HCT116 (cell line): ENCODE data around the gene C2CD2L.

Experiments used
- CBX3 ChIP-seq: IDR thresholded peaks from 2 replicates; pipeline ENCODE4 v1.6.1; 2012; ENCODE audit warnings: low read depth
- EZH2 ChIP-seq: fragments of 200-600 bp; sonication (generic); IDR thresholded peaks from 2 replicates; pipeline ENCODE4 v1.6.1; 2017; ENCODE audit warnings: antibody characterized with exemption, mixed run types
- EZH2phosphoT487 ChIP-seq: fragments of 200-600 bp; IDR thresholded peaks from 2 replicates; pipeline ENCODE4 v1.6.1; 2018; ENCODE audit warnings: antibody characterized with exemption, borderline replicate concordance
- JUND ChIP-seq: IDR thresholded peaks from 2 replicates; pipeline ENCODE4 v1.6.1; 2012
- MAX ChIP-seq: IDR thresholded peaks from 2 replicates; pipeline ENCODE4 v1.6.1; 2012
- POLR2A ChIP-seq: IDR thresholded peaks from 2 replicates; pipeline ENCODE4 v1.7.0; 2011; ENCODE audit warnings: borderline replicate concordance; ENCODE audit not compliant: insufficient read depth, insufficient read length; ENCODE audit errors: extremely low read depth
- REST ChIP-seq: IDR thresholded peaks from 2 replicates; pipeline ENCODE4 v1.6.1; 2012; ENCODE audit warnings: low read depth
- SIN3A ChIP-seq: IDR thresholded peaks from 2 replicates; pipeline ENCODE4 v1.6.1; 2012; ENCODE audit warnings: low read depth
- SRF ChIP-seq: IDR thresholded peaks from 2 replicates; pipeline ENCODE4 v1.6.1; 2012; ENCODE audit warnings: low read depth
- TCF7L2 ChIP-seq: IDR thresholded peaks from 2 replicates; pipeline ENCODE4 v1.7.0; 2011; ENCODE audit warnings: borderline replicate concordance, inconsistent platforms; ENCODE audit not compliant: insufficient read depth, insufficient read length; ENCODE audit errors: extremely low read depth
- YY1 ChIP-seq: IDR thresholded peaks from 2 replicates; pipeline ENCODE4 v1.6.1; 2011; ENCODE audit warnings: low read length, low read depth, moderate library complexity, mild to moderate bottlenecking; ENCODE audit not compliant: insufficient replicate concordance; ENCODE audit errors: extremely low read depth
- ZNF274 ChIP-seq: fragments of 200-500 bp; sonication (Bioruptor generic); IDR thresholded peaks from 2 replicates; pipeline ENCODE4 v1.6.1; 2014; ENCODE audit warnings: mild to moderate bottlenecking, low read depth, low read length, inconsistent platforms
- TF ChIP-seq, protein P1 (sequence below), 3 experiments: fragments of 200-600 bp in 1 of 3; sonication (generic) in 1 of 3; IDR thresholded peaks in 2 of 3; conservative IDR thresholded peaks in 1 of 3; 2 replicates each; pipeline ENCODE4 v1.5.1; 2012 to 2017; ENCODE audit warnings: low read depth in 2 of 3, low read length in 2 of 3, antibody characterized with exemption in 1 of 3, borderline replicate concordance in 1 of 3, control low read depth in 1 of 3, mild to moderate bottlenecking in 1 of 3, mixed read lengths in 1 of 3, mixed run types in 1 of 3, moderate library complexity in 1 of 3; ENCODE audit not compliant: insufficient read depth in 1 of 3
- TF ChIP-seq, protein P2 (sequence below): IDR thresholded peaks from 2 replicates; pipeline ENCODE4 v1.6.1; 2012

DNA sequence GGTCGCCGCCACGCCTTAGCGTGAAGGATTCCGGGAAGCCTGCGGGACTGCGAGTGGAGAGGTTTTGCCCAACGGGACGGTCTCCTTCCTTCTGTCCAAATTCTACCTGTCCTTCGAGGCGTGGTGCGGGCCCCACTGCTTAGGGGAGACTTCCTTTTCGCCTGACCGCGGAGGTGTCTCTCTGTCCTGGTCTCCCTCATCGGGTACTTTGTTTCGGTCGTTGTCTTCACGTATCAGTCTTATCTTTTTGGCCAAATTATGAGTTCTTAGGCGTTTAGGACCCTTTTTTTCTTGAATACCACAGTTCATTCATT is 14.6 kb downstream of the C2CD2L start:
- TF ChIP-seq EZH2 (no peak), CBX3 (no peak), POLR2A (no peak), ZNF274 (no peak), YY1 (no peak), MAX (no peak), EZH2phosphoT487 (no peak), JUND (no peak), SRF (no peak), TCF7L2 (no peak), SIN3A (no peak), REST (no peak)
- TF ChIP-seq, protein P1, sequence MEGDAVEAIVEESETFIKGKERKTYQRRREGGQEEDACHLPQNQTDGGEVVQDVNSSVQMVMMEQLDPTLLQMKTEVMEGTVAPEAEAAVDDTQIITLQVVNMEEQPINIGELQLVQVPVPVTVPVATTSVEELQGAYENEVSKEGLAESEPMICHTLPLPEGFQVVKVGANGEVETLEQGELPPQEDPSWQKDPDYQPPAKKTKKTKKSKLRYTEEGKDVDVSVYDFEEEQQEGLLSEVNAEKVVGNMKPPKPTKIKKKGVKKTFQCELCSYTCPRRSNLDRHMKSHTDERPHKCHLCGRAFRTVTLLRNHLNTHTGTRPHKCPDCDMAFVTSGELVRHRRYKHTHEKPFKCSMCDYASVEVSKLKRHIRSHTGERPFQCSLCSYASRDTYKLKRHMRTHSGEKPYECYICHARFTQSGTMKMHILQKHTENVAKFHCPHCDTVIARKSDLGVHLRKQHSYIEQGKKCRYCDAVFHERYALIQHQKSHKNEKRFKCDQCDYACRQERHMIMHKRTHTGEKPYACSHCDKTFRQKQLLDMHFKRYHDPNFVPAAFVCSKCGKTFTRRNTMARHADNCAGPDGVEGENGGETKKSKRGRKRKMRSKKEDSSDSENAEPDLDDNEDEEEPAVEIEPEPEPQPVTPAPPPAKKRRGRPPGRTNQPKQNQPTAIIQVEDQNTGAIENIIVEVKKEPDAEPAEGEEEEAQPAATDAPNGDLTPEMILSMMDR (IDR thresholded peaks at IDR 0.05 in 2 of 3, conservative IDR thresholded peaks at IDR 0.05 in 1 of 3; ENCODE audit: borderline replicate concordance in 1 of 3, insufficient read depth in 1 of 3, low read depth in 2 of 3, low read length in 2 of 3) = no peak
- TF ChIP-seq, protein P2, sequence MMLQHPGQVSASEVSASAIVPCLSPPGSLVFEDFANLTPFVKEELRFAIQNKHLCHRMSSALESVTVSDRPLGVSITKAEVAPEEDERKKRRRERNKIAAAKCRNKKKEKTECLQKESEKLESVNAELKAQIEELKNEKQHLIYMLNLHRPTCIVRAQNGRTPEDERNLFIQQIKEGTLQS = no peak
